H1 (cell line): ENCODE data around the gene SPIRE1. TPM values are rescaled to one million over a fixed set of nuclear protein-coding genes. Genes with fewer than 3 reads are reported as not detected.
A peak's percentile ranks its signal among the peaks of the same experiment; 100 is the strongest.

Source experiments
- CTCF ChIA-PET: fragments of 300-600 bp; sonication (Branson Sonifier 250); formaldehyde crosslinking; loops from one replicate; lab custom pipeline; 2021; ENCODE audit not compliant: partially characterized antibody; lab: Charles Lee
- POLR2A ChIA-PET: fragments of 300-600 bp; sonication (Branson Sonifier 250); formaldehyde crosslinking; loops from one replicate; lab custom pipeline; 2021; ENCODE audit warnings: inconsistent platforms; ENCODE audit not compliant: partially characterized antibody; lab: Charles Lee
- DNase-seq, 2 experiments: peaks; one replicate each; pipeline versions ENCODE4 v3.0.0 to v3.0.0-alpha.2; 2010 to 2022; ENCODE audit warnings: low spot score in 2 of 2, low read depth in 1 of 2, mixed read lengths in 1 of 2
- FAIRE-seq: peaks from 2 replicates; lab custom pipeline; 2011; peaks lifted over from hg19 to GRCh38; lab: Jason Lieb, UNC
- H2AFZ ChIP-seq: 2 replicates; pipeline ENCODE4 v1.8.1; 2012; ENCODE audit warnings: low read length, inconsistent platforms
- H2AK5ac ChIP-seq: 2 replicates; pipeline ENCODE4 v1.6.1; 2013; ENCODE audit warnings: low read depth, low read length
- H2BK120ac ChIP-seq: replicated peaks from 2 replicates; pipeline ENCODE3; 2013; ENCODE audit warnings: low read depth, low read length, inconsistent platforms
- H2BK12ac ChIP-seq: 2 replicates; pipeline ENCODE4 v1.6.1; 2013; ENCODE audit warnings: low read depth, low read length
- H2BK15ac ChIP-seq: 2 replicates; pipeline ENCODE4 v1.6.1; 2013; ENCODE audit warnings: low read length
- H2BK20ac ChIP-seq: 2 replicates; pipeline ENCODE4 v1.6.1; 2013; ENCODE audit warnings: low read length
- H2BK5ac ChIP-seq: 2 replicates; pipeline ENCODE4 v1.6.1; 2013; ENCODE audit warnings: low read depth, low read length
- H3K14ac ChIP-seq: 2 replicates; pipeline ENCODE4 v1.6.1; 2013; ENCODE audit warnings: inconsistent platforms; ENCODE audit not compliant: insufficient read length
- H3K18ac ChIP-seq: 2 replicates; pipeline ENCODE4 v1.6.1; 2013; ENCODE audit warnings: low read length; ENCODE audit errors: extremely low read depth
- H3K23ac ChIP-seq: 2 replicates; pipeline ENCODE4 v1.6.1; 2013; ENCODE audit warnings: inconsistent platforms; ENCODE audit not compliant: insufficient read length
- H3K23me2 ChIP-seq: 2 replicates; pipeline ENCODE4 v1.6.1; 2013; ENCODE audit warnings: low read depth, low read length
- H3K27ac ChIP-seq: 2 replicates; pipeline ENCODE4 v1.6.1; 2011; ENCODE audit warnings: low read depth, low read length, inconsistent platforms
- H3K27me3 ChIP-seq, 4 experiments: replicated peaks in 1 of 4; 1 replicate in 1 of 4; 2 replicates in 3 of 4; pipeline versions ENCODE4 v1.6.1 to v1.8.1; 2011 to 2013; ENCODE audit warnings: low read length in 3 of 4, mild to moderate bottlenecking in 3 of 4, inconsistent platforms in 2 of 4, mixed read lengths in 2 of 4, moderate library complexity in 1 of 4; ENCODE audit not compliant: control insufficient read depth in 3 of 4, insufficient read depth in 3 of 4; ENCODE audit errors: extremely low read depth in 1 of 4
- H3K36me3 ChIP-seq, 4 experiments: 2 replicates each; pipeline versions ENCODE4 v1.6.1 to v1.8.1; 2011 to 2013; ENCODE audit warnings: mild to moderate bottlenecking in 4 of 4, low read length in 3 of 4, moderate library complexity in 2 of 4, control low read depth in 1 of 4, inconsistent platforms in 1 of 4; ENCODE audit not compliant: insufficient read depth in 4 of 4, control insufficient read depth in 2 of 4
- H3K4ac ChIP-seq: replicated peaks from 2 replicates; pipeline ENCODE3; 2013; ENCODE audit warnings: low read length, low read depth, mixed read lengths, inconsistent platforms; ENCODE audit not compliant: insufficient read length
- H3K4me1 ChIP-seq, 4 experiments: replicated peaks in 1 of 4; 1 replicate in 1 of 4; 2 replicates in 3 of 4; pipeline versions ENCODE4 v1.6.1 to v1.8.1; 2011 to 2013; ENCODE audit warnings: low read length in 3 of 4, inconsistent platforms in 2 of 4, mixed read lengths in 1 of 4; ENCODE audit not compliant: insufficient read depth in 4 of 4, control insufficient read depth in 3 of 4
- H3K4me2 ChIP-seq, 2 experiments: 2 replicates each; pipeline versions ENCODE4 v1.6.1 to v1.8.1; 2011 to 2013; ENCODE audit warnings: low read depth in 2 of 2, low read length in 2 of 2, control low read depth in 1 of 2, inconsistent platforms in 1 of 2, mild to moderate bottlenecking in 1 of 2; ENCODE audit not compliant: insufficient read depth in 1 of 2
- H3K4me3 ChIP-seq, 4 experiments: fragments of 200-600, 300-600 bp in 1 of 4; sonication (generic), shearing (Covaris generic), sonication (Bioruptor Twin) in 1 of 4; 2 replicates each; pipeline versions ENCODE4 v1.5.1 to v1.8.1; 2011 to 2016; ENCODE audit warnings: low read length in 4 of 4, low read depth in 3 of 4, control low read depth in 2 of 4, inconsistent platforms in 2 of 4, mild to moderate bottlenecking in 2 of 4, mixed read lengths in 1 of 4, moderate library complexity in 1 of 4; ENCODE audit not compliant: insufficient read depth in 2 of 4; ENCODE audit errors: extremely low read depth in 1 of 4
- H3K56ac ChIP-seq: replicated peaks from 2 replicates; pipeline ENCODE3; 2013; ENCODE audit warnings: low read depth, mild to moderate bottlenecking, mixed read lengths, low read length, inconsistent platforms; ENCODE audit not compliant: insufficient read length
- H3K79me1 ChIP-seq: 2 replicates; pipeline ENCODE4 v1.6.1; 2013; ENCODE audit warnings: low read depth, low read length, control low read depth
- H3K79me2 ChIP-seq, 2 experiments: 2 replicates each; pipeline versions ENCODE4 v1.6.1 to v1.8.1; 2012 to 2013; ENCODE audit warnings: low read length in 2 of 2, mild to moderate bottlenecking in 2 of 2, inconsistent platforms in 1 of 2; ENCODE audit not compliant: insufficient read depth in 2 of 2, control insufficient read depth in 1 of 2
- H3K9ac ChIP-seq, 4 experiments: replicated peaks in 1 of 4; 1 replicate in 1 of 4; 2 replicates in 3 of 4; pipeline versions ENCODE4 v1.6.1 to v1.8.1; 2011 to 2013; ENCODE audit warnings: low read depth in 3 of 4, low read length in 3 of 4, control low read depth in 2 of 4, mild to moderate bottlenecking in 2 of 4, moderate library complexity in 2 of 4, inconsistent platforms in 1 of 4; ENCODE audit errors: extremely low read depth in 1 of 4
- H3K9me3 ChIP-seq, 2 experiments: 2 replicates each; pipeline versions ENCODE4 v1.6.1 to v1.8.1; 2012 to 2013; ENCODE audit warnings: mild to moderate bottlenecking in 2 of 2, moderate library complexity in 2 of 2, control low read depth in 1 of 2, inconsistent platforms in 1 of 2, low read depth in 1 of 2, low read length in 1 of 2, mixed read lengths in 1 of 2; ENCODE audit not compliant: insufficient read depth in 2 of 2
- H4K20me1 ChIP-seq, 2 experiments: replicated peaks in 1 of 2; 2 replicates each; pipeline versions ENCODE3 to v1.8.1; 2011 to 2013; ENCODE audit warnings: inconsistent platforms in 2 of 2, low read length in 2 of 2, mild to moderate bottlenecking in 1 of 2; ENCODE audit not compliant: insufficient read depth in 2 of 2, control insufficient read depth in 1 of 2
- H4K5ac ChIP-seq: 2 replicates; pipeline ENCODE4 v1.6.1; 2013; ENCODE audit warnings: low read length, low read depth, mixed read lengths, inconsistent platforms; ENCODE audit not compliant: insufficient read length
- H4K8ac ChIP-seq: 2 replicates; pipeline ENCODE4 v1.8.0; 2013; ENCODE audit warnings: mild to moderate bottlenecking, moderate library complexity, low read length, inconsistent platforms; ENCODE audit not compliant: insufficient read depth; ENCODE audit errors: extremely low read depth
- H4K91ac ChIP-seq: replicated peaks from 2 replicates; pipeline ENCODE3; 2013; ENCODE audit warnings: low read length, mixed read lengths, inconsistent platforms; ENCODE audit not compliant: insufficient read length
- BRCA1 ChIP-seq: IDR thresholded peaks from 2 replicates; pipeline ENCODE4 v1.6.1; 2012; ENCODE audit warnings: low read depth, low read length, improper control_type of control experiment
- CBX5 ChIP-seq: fragments of 300-800, 300-1000 bp; sonication (generic); IDR thresholded peaks from 2 replicates; pipeline ENCODE4 v1.7.1; 2016; ENCODE audit warnings: antibody characterized with exemption, low read length, low read depth
- EGR1 ChIP-seq: IDR thresholded peaks from 2 replicates; pipeline ENCODE4 v1.6.1; 2011; ENCODE audit warnings: low read depth, low read length, borderline replicate concordance
- KDM1A ChIP-seq: fragments of 200-600, 300-600 bp; sonication (generic); IDR thresholded peaks from 2 replicates; pipeline ENCODE4 v1.7.1; 2016; ENCODE audit warnings: mild to moderate bottlenecking, low read length, borderline replicate concordance
- MAFK ChIP-seq: IDR thresholded peaks from 2 replicates; pipeline ENCODE4 v1.6.1; 2012; ENCODE audit warnings: low read depth, mild to moderate bottlenecking, improper control_type of control experiment, low read length
- PHF8 ChIP-seq: fragments of 200-600 bp; sonication (generic); conservative IDR thresholded peaks from 2 replicates; pipeline ENCODE4 v1.7.1; 2012; ENCODE audit warnings: low read depth, mild to moderate bottlenecking, inconsistent platforms, low read length, moderate library complexity
- POLR2A ChIP-seq, 2 experiments: IDR thresholded peaks; 1 replicate in 1 of 2; 2 replicates in 1 of 2; pipeline ENCODE4 v1.6.1; 2011; ENCODE audit warnings: low read depth in 2 of 2, low read length in 2 of 2, mild to moderate bottlenecking in 2 of 2; ENCODE audit errors: control extremely low read depth in 1 of 2
- POU5F1 ChIP-seq: IDR thresholded peaks from 2 replicates; pipeline ENCODE4 v1.6.1; 2011; ENCODE audit warnings: low read depth, mild to moderate bottlenecking, low read length, moderate library complexity
- RFX5 ChIP-seq: IDR thresholded peaks from 2 replicates; pipeline ENCODE4 v1.6.1; 2011; ENCODE audit warnings: low read depth, low read length, improper control_type of control experiment, borderline replicate concordance
- SIX5 ChIP-seq: IDR thresholded peaks from 2 replicates; pipeline ENCODE4 v1.6.1; 2011; ENCODE audit warnings: mild to moderate bottlenecking, low read depth, low read length
- TAF1 ChIP-seq: IDR thresholded peaks from 2 replicates; pipeline ENCODE4 v1.6.1; 2011; ENCODE audit warnings: mild to moderate bottlenecking, low read depth, low read length
- YY1 ChIP-seq: IDR thresholded peaks from 2 replicates; pipeline ENCODE4 v1.6.1; 2011; ENCODE audit warnings: low read depth, mild to moderate bottlenecking, low read length
- WGBS, 2 experiments: shearing (Covaris generic) in 1 of 2; methylation state at CpG; one replicate each; pipeline versions ENCODE4 v1.1.6 to v1.1.7; 2013 to 2015; ENCODE audit warnings: low lambda C conversion rate in 2 of 2, mixed read lengths in 2 of 2, inconsistent platforms in 1 of 2, low coverage in 1 of 2, missing lambda C conversion rate in 1 of 2; ENCODE audit not compliant: insufficient replicate concordance in 2 of 2, insufficient coverage in 1 of 2, insufficient read length in 1 of 2; ENCODE audit errors: extremely low coverage in 1 of 2, missing lambda C conversion rate in 1 of 2; 5-methylcytosine and 5-hydroxymethylcytosine counted together
- polyA plus RNA-seq, 7 experiments: library from polyadenylated mRNA; depleted of rRNA in 3 of 7; stranded (reverse) in 5 of 7; unstranded in 2 of 7; fragments of >200 nt in 5 of 7; fragments of 200-250 nt in 2 of 7; gene quantifications; 1 replicate in 5 of 7; 2 replicates in 1 of 7; 4 replicates in 1 of 7; pipeline versions ENCODE4 v1.2.1 to v1.2.3, GENCODE V29; 2011 to 2013; ENCODE audit warnings: missing spikeins in 2 of 7, mixed read lengths in 2 of 7
- total RNA-seq: library from RNA; stranded (reverse); fragmentation: NEBNext Ultra II Directional; extraction: Animal tissue kit (Norgen Biotek cat#: 25700); gene quantifications from 2 replicates; pipeline ENCODE4 v1.2.1, GENCODE V29; 2021

Gene SPIRE1
- total and polyA plus RNA-seq, 2 of the 8 experiments (the other 6 are each of a cell fraction or from before 2014, with no cell fraction given) = 6.0 to 21.5 TPM

DNA sequence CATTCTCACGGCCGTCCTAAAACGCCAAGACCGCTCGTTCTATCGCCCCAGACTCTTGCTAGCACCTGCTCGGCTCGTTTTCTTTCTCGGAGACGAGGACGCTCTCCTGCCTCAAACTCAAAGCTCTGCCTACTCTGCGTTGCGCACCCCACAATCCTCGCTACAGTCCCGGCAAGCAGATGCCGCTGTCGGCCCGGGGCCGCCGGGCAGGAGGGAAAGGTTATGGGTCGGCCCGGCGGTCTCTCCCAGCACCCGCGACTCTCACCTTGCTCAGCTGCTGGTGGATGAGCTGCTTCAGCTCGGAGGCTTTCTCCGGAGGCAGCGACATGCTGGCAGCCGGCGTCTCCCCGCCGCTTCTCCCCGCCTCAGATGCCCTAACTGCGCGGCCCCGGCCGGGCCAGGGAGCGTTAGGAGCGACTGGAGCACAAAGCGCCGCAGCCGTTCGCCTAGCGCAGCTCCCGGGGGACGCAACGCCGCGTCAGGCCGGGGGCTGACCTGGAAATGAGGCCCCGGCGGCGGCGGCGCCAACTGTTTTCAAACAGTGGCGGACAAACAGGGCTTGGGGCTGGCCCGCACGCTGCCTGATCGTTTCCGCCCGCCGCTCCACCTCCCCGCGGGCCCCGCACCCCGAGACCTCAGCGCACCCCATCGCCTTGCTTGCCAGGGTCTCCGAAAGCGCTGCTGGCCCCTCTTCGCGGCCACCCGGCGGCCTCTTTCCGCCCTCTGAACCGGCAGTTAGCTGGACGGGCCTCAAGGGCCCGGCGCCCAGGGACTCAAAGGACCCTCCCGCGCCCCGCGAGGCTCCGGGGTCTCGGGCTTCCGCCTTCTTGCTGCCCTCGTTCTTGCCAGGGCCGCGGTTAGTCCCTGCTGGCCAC lies 44.6 kb upstream of the SPIRE1 start, which contains the start of the genes CEP76 and PSMG2:
TSS of gene CEP76 (minus strand) at position 503 of the 875 bp plus-strand sequence. CDS start at position 328, 175 bp downstream.
TSS of gene PSMG2 (plus strand) at position 822 of the 875 bp plus-strand sequence. CDS start 66 bp downstream, outside the sequence.
- Histone ChIP-seq H3K4me1 (peaks cover 0 to 10% (median 2%) of the 10 kb centered on the region in 4 experiments; a peak in 3 of 7 replicates), H4K8ac (peak within 1 kb of the TSS; percentile 100; the same call in 1 of the 2 replicates), H3K79me1 (peaks cover 4% of the 10 kb centered on the region; the same call in 1 of the 2 replicates), H3K27ac (peak within 1 kb of the TSS; percentile 98), H4K91ac (peak within 1 kb of the TSS; percentile 99), H3K27me3 (no peaks in the 10 kb centered on the region), H2AFZ (peak within 1 kb of the TSS; percentile 30; the same call in 1 of the 2 replicates), H3K23ac (no peak within 1 kb of the TSS), H3K36me3 (peaks cover 0 to 24% (median 13%) of the 10 kb centered on the region in 4 experiments; a peak in 6 of 8 replicates), H2BK5ac (peak within 1 kb of the TSS; percentile 98), H2BK120ac (no peak within 1 kb of the TSS), H2BK12ac (peak within 1 kb of the TSS; percentile 68; the same call in 1 of the 2 replicates), H3K14ac (no peak within 1 kb of the TSS), H4K5ac (peak within 1 kb of the TSS; percentile 97), H3K9me3 (no peaks in the 10 kb centered on the region), H3K23me2 (peaks cover 8% of the 10 kb centered on the region; the same call in 1 of the 2 replicates), H3K4me3 (peak within 1 kb of the TSS; percentile 95 to 97 (median 95)), H3K4ac (peak within 1 kb of the TSS; percentile 76), H3K56ac (peak within 1 kb of the TSS; percentile 94), H2AK5ac (no peak within 1 kb of the TSS), H2BK15ac (no peak within 1 kb of the TSS), H3K18ac (peak within 1 kb of the TSS; percentile 78; the same call in 1 of the 2 replicates), H3K9ac (peak within 1 kb of the TSS; percentile 94 to 98 (median 96)), H4K20me1 (no peaks in the 10 kb centered on the region), H3K4me2 (peak within 1 kb of the TSS; percentile 67 to 95), H3K79me2 (peaks cover 26 to 53% of the 10 kb centered on the region in 2 experiments), H2BK20ac (no peak within 1 kb of the TSS)
- 2% methylated on average over 79 of the region's 89 CpGs; no CpG with 5 or more reads in 1 of the 2 experiments for whole genome bisulfite sequencing, 2 experiments
- ChIA-PET CTCF (interaction anchor here (0.7 to 1.5 kb wide), 3 partner anchors 8 to 244 kb away, joined by 3 read pairs; no protein-coding TSS in a partner anchor), POLR2A (interaction anchor here (0.7 to 3.9 kb wide), 24 partner anchors 9 to 415 kb away, joined by 3 to 25 read pairs (median 4); partner anchors contain the start of genes AFG3L2 and CEP192)
- FAIRE-seq (no peak), DNase-seq (peak; percentile 65 to 90)
- TF ChIP-seq KDM1A = no peak
- TF ChIP-seq TAF1 = peak; percentile 97
- TF ChIP-seq MAFK = no peak
- no peak for TF ChIP-seq SIX5
- no peak for TF ChIP-seq RFX5
- TF ChIP-seq CBX5 = no peak
- no peak for TF ChIP-seq POU5F1
- TF ChIP-seq YY1 = 0 out of 2 replicates have a peak, but pooled peaks have one; percentile 24
- TF ChIP-seq BRCA1 = no peak; the same call in 1 of the 2 replicates
- TF ChIP-seq POLR2A (IDR thresholded peaks at IDR 0.05; ENCODE audit: control extremely low read depth in 1 of 2, low read depth in 2 of 2, low read length in 2 of 2) = peak; percentile 28 to 95
- no peak for TF ChIP-seq EGR1
- peak; percentile 76 for TF ChIP-seq PHF8
